Bone marrow (tissue), 2 donors: ENCODE results near the gene OR1M1.

Experiments used
- DNase-seq, 2 donors: peaks; one replicate each; lab custom pipeline; 2025; lab: John Stamatoyannopoulos, UW

The OR1M1 gene

DNA sequence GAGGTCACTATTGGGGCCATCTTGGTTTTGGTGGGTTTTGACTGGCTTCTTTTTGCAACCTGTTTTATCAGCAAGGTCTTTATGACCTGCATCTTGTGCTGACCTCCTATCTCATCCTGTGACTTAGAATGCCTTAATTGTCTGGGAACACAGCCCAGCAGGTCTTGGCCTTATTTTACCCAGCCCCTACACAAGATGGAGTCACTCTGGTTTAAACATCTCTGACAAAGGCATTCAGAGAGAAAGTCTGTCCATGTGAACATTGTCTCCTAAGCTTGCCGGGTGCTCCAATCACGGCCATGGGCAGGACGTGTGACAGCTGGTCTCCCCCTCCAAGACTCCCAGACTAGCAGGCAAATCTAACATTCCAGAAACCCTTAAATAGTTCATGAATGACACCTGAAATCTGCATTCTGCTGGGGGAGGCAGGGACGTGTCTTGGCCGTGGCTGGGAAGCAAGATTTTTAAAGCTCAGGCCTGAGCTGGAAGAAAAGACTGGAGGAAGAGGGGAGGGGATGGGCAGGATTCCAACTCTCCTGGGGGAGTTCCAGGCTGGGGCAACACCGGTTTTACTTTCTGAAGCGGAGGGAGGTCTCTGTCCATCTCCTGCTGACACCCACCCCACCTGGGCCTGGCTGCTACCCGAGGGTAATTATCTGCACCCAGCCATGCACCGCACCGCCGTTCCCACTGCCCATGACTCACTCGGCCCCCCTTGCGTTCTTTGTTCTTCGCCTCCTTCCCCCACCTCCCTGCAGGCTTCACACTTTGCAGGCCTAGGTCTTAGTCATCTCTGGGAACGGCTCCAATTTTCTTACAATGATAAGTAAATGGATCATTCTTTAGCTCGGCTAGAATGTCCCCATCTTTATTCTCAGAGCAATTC is 11.6 kb upstream of the OR1M1 start:
- DNase-seq, result no peak

DNA sequence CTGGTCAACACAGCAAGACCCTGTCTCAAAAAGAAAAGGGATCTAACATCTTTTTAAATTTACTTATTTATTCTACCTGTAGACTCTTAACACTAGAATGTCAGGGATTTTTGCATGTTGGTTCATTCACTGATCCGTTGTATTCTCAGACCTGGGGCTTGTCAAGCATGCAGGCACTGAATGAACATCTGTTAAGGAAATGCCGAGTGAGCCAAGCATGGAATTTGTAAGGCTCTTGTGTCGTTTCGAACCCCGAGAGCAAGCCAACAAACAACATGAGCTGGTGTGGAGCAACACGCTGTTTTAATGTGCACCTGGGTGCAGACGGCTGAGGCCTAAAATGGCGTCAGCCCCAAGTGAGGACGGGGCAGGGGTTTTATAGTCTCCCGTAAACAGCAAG is 10.0 kb upstream of the OR1M1 start:
- no peak for DNase-seq

DNA sequence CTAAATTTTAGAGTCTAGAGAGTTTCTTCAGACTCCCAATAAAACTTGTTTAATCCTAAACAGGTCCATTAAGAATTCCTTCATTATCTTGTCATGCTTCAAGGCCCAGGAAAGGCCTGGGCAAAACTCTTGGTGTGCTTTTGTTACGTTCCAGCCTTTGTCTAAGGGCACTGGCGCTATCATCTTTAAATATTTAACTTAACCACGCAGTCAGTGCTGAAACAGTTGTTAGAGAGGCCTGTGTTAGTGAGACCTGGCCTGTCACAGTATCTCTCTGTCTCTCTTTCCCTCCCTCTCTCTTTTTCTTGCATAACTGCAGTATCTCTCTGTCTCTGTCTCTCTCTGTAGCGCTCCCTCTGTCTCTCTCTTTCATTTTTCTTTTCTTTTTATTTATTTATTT is 8.2 kb upstream of the OR1M1 start:
- no peak for DNase-seq

DNA sequence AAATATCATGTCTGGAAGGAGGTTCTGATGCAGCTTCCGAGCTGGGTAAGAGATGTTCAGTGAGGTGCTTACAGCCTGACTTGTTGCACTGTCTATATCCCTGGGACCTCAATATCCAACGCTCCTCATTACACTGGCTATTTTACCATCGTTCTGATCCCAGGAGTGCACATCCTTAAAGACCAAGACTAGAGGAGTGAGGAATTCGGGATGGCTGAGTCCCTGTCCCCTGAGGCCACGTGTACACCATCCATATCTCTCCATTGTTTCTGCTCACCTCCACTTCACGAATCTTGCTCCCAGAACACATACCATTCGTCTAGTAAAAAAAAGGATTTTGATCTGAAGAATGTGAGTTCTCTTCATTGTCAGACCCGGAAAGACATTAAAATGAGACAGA is 20.5 kb downstream of the OR1M1 start, which contains the start of gene OR7G2:
TSS of gene OR7G2 (minus strand) at position 101 of the 400 bp plus-strand sequence. CDS start 4,232 bp downstream, outside the sequence.
- no peak for DNase-seq

DNA sequence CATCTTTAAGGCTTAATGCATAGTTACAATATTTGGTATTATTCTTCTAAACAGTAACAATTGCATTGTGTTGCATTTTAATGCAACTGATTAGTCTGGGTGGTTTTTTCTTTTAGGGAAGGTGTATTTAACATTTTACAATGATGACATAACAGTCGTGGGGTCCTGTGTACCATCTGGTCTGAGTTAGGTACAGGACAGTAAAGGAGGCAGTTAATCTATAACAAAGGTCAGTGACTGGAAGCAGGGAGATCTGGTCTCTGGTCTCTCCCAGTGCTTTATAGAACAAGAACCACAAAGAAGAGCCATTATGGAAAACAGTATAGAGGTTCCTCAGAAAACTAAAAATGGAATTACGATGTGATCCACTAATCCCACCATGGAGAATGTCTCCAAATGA is 23.1 kb downstream of the OR1M1 start:
- no peak for DNase-seq

DNA sequence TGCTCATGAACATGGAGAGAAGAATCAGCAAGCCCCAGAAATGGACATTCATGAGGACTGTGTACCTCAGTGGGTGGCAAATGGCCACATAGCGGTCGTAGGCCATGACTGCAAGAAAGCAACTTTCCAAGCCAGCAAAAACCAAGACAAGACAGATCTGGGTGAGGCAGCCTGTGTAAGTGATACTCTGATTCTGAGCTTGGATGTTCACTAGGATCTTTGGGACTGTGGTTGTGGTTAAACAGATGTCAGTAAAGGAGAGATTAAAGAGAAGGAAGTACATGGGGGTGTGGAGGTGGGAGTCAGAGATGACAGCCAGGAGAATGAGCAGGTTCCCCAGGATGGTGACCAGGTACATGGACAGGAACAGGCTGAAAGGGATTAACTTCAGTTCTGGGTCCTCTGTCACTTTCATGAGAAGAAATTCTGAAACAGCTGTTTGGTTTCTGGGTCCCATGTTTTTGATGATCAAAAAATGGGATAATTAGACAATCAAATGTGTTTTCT is 28.5 kb downstream of the OR1M1 start, which contains the start of gene OR7G1:
TSS of gene OR7G1 (minus strand) at position 457 of the 507 bp plus-strand sequence. CDS start at position 457, 0 bp downstream.
- no peak for DNase-seq

DNA sequence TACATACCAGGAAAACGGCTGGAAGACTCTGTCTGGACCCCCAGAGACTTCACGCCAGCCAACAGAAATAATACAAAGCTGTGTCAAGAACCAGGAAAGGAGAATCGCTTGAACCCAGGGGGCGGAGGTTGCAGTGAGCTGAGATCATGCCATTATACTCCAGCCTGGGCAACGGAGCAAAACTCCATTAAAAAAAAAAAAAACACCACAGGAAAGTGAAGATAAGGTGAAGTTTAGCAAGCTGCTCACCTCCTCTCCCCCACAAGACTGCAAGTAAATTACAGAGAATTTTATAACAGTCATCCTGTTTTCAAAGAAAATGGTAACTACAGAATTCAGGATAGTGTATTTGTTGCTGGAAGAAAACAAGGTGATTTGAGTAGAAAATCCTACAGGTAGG is 29.7 kb downstream of the OR1M1 start:
- no peak for DNase-seq

DNA sequence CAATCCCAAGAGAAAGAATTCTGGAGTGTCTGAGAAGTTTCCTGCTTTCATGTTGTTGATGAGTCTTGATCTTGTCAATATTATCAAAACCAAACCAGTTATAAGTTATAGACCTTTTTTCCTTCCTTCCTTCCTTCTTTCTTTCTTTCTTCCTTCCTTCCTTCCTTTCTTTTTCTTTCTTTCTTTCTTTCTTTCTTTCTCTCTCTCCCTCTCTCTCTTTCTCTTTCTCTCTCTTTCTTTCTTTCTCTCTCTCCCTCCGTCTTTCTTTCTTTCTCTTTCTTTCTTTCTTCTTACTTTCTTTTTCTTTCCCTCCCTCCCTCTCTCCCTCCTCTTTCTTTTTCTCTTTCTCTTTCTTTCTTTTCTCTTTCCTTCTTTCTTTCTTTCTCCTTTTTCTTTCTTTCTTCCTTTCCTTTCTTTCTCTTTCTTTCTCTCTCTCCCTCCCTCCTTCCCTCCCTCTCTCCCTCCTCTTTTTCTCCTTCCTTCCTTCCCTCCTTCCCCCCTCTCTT is 40.1 kb downstream of the OR1M1 start, which contains the start of gene OR7G3:
TSS of gene OR7G3 (minus strand) at position 51 of the 506 bp plus-strand sequence. CDS start at position 51, 0 bp downstream.
- DNase-seq, result no peak

DNA sequence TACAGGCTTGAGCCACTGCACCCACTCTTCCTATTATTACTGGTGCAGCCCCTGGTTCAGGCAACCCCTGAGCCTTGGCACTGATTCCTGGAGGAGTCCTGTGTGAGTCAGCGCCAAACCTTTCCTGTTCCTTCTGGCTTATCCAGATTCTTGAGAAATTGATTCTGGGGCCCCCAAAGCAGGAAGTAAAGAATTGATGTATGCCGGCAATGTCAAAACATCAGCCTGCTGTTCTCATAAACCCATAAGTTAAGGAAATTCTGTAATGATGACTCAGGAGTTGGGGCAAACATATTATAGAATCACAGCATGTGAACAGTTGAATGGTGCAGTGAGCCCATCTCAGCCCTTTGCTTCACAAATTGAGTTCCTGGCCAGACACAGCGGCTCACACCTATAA is 41.3 kb downstream of the OR1M1 start:
- DNase-seq, result no peak

DNA sequence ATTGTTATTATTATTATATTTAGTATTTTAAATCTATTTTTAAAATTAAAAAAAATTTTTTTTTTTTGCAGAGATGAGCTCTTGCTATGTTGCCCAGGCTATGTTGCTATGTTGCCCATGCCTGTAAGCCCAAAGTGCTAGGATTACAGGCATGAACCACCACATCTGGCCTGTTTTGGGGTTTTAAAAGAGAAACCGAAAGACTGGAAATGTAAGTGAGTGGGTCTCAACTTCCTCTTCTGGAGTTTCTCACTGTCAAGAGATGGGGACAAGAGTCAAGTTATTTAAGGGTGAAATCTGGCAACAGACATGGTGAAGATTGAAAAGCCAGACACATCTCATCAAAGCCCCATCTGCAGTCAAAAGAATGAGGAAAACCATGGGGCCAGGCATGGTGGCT is 44.1 kb downstream of the OR1M1 start:
- peak in 1 of 2 donors; percentile 73 for DNase-seq

DNA sequence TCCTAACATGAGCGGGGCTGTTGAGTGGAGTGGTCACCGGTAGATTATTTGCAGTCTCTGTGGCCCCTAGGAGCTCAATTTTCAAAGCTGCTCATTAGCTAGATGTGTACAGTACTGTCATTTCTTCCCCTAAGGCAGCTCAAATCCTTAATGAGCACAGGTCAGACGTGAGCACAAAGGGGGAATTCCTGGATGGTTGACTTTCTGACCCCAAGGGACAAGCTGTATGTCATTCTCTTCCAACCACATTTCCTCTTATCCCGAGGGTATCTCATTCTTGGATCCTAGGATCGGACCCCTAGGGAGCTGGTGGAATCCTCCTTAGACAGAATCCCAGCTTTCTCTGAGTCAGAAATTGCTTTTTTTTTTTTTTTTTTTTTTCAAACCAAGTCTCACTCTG is 45.6 kb downstream of the OR1M1 start:
- DNase-seq, result no peak

DNA sequence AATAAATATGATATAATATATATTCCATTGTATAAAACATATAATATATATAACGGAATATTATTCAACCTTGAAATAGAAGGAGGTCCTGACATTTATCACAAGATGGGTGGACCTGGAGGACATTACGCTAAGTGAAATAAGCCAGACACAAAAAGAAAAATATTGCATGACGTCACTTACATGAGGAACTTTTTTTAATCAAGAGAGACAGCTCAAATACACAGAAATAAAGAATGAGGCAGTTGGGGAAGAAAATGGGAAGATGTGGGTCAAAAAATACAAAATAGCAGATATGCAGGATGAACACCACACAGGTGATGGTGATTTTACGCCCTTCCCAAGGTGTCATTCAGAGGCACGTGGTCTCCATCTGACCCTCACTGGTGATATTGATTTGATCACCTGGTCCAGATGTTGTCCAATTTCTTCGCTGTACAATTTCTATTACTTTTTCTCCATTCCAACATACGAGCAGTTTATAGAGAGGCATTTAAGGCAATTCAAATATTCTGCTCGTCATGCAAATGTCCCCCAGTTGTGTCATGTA is 52.8 kb downstream of the OR1M1 start:
- no peak for DNase-seq

DNA sequence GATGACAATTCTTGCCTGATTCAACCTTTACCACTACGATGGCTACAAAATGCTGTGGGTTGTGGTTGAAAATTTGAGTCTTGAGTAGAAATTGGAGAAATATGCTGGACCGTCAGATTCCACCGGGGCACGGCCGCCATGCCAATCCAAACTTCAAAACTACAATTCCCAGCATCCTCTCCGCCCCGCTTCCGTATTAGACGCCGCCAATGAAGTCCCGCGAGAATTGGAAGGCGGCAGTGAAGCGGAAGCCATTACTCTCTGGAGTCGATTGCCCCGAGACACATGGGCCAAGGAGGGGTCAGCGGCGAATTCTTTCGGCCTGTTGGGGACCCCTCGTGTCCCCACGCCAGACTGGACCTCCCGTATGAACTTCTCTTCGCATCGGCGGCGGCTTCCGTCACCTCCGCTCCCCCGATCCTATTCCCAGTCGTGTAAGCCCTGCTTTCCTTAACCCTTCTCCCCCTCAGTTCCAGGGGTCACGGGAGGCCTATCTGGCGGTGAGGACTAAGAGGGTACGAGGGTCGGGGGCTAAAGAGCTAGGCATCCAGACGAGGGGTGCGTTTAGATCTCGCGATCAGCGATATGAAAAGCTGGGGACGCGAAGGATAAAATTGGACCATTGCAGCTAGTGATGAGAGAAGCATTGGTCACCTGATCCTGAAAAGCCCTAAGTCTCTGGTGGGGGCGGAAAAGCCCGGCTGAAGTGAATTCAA is 53.5 kb downstream of the OR1M1 start, which contains the start of gene ZNF317:
TSS of gene ZNF317 (plus strand) at position 239 of the 716 bp plus-strand sequence. CDS start 15,620 bp downstream, outside the sequence.
- DNase-seq, result peak; percentile 69 to 93

DNA sequence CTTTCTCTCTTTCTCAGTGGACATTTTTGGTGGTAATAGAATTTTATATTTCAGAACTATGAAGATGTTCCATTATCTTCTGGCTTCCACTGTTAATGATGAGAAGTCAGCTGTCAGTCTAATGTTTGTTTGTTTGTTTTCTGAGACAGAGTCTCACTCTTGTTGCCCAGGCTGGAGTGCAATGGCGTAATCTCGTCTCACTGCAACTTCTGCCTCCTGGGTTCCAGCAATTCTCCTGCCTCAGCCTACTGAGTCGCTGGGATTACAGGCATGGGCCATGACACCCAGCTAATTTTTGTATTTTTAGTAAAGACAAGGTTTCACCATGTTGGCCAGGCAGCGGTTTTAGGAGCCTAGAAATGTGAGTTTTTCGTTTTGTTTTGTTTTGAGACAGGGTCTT is 58.1 kb downstream of the OR1M1 start:
- no peak for DNase-seq
